A673 (cell line): ENCODE measurements around the gene CHCHD6.

ENCODE experiments used
- EZH2 ChIP-seq: fragments of 200-600 bp; sonication (generic); IDR thresholded peaks from 2 replicates; pipeline ENCODE4 v1.6.1; 2017; ENCODE audit warnings: borderline replicate concordance, low read depth, mild to moderate bottlenecking, mixed read lengths, antibody characterized with exemption, low read length; ENCODE audit not compliant: poor library complexity, severe bottlenecking
- TF ChIP-seq, protein P1 (sequence below): fragments of 300-800, 200-600 bp; sonication (generic); conservative IDR thresholded peaks from 2 replicates; pipeline ENCODE4 v1.5.1; 2017; ENCODE audit warnings: low read depth, mild to moderate bottlenecking, antibody characterized with exemption, low read length, moderate library complexity, mixed read lengths

DNA sequence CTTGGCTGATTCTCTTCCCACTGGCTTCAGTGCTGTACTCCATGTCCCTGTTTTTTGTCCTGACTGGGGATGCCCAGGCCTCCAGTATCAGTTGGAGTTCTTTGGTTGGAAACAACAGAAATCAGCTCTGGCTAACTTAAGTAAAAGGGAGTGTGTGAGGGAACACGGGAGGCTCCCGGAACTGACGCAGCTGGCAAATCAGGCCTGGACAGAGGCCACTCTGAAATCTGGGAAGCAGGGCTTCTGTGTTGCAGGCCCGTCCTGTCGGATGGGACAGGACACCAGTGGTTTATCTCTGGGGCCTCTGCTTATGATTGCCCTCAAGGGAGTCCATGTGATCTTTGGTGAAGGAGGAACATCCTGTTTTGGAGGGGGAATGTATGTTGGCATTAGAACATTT, 124.3 kb downstream of the CHCHD6 start:
- TF ChIP-seq, protein P1, sequence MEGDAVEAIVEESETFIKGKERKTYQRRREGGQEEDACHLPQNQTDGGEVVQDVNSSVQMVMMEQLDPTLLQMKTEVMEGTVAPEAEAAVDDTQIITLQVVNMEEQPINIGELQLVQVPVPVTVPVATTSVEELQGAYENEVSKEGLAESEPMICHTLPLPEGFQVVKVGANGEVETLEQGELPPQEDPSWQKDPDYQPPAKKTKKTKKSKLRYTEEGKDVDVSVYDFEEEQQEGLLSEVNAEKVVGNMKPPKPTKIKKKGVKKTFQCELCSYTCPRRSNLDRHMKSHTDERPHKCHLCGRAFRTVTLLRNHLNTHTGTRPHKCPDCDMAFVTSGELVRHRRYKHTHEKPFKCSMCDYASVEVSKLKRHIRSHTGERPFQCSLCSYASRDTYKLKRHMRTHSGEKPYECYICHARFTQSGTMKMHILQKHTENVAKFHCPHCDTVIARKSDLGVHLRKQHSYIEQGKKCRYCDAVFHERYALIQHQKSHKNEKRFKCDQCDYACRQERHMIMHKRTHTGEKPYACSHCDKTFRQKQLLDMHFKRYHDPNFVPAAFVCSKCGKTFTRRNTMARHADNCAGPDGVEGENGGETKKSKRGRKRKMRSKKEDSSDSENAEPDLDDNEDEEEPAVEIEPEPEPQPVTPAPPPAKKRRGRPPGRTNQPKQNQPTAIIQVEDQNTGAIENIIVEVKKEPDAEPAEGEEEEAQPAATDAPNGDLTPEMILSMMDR, result no peak
- no peak for TF ChIP-seq EZH2
